ENCODE data around the gene HTR4. TPM values are rescaled to one million over a fixed set of nuclear protein-coding genes. Genes with fewer than 3 reads are reported as not detected.
"Not testable (repeated sequence)": the region's sequence is repeated elsewhere in the genome, so short reads cannot be mapped to it uniquely, and the experiment has no call there.

The HTR4 gene
- total RNA-seq, 1 donor from 2014 or later = 0.70 TPM

DNA sequence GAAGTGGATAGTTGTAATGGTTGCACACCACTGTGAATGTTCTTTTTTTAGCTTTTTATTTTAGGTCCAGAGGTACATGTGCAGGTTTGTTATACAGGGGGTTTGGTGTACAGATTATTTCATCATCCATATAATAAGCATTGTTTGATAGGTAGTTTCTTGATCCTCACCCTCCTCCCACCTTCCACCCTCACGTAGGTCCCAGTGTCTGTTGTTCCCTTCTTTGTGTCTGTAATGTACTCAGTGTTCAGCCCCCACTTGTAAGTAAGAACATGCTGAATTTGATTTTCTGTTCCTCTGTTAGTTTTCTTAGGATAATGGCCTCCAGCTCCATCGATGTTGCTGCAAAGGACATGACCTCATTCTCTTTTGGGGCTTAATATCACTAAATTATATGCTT, 99.7 kb downstream of the HTR4 start:
- no peak for DNase-seq (ENCODE audit: low spot score)
- intact Hi-C loops (cut with DNase I) = no loop called here

- intact Hi-C loops (cut with DNase I) = no loop called here
- no peak for DNase-seq (ENCODE audit: low spot score)
These were observed 110.6 kb downstream of the HTR4 start for GRCh38 chr5:148543727-148544126.

- intact Hi-C loops (cut with DNase I) = no loop called here
- DNase-seq (ENCODE audit: low spot score) = no peak
These were observed 111.5 kb downstream of the HTR4 start for GRCh38 chr5:148542812-148543211.

GRCh38 chr5:148541054-148541835, 113.1 kb downstream of the HTR4 start:
- DNase-seq (ENCODE audit: low spot score) = no peak
- intact Hi-C loops (cut with DNase I) = no loop called here

DNA sequence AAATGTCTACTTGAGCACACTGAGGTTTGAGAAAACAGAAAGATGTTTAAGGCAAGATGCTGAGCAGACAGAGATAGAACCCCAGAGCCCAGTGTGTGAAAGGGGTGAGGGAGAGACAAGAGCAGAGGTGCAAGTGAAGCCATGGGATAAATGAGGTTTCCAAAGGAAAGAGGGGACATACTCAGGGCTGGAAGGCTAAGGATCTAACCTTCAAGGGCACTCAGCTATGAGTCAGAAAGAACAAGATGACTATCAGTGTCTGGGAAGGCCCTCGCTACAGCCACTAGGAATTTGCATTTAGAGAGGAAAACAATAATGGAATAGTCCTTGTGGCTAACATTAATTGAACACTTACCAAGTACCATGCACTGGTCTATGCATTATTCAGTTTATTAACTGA, 113.7 kb downstream of the HTR4 start:
- intact Hi-C loops (cut with DNase I) = no loop called here
- DNase-seq (ENCODE audit: low spot score) = no peak

DNA sequence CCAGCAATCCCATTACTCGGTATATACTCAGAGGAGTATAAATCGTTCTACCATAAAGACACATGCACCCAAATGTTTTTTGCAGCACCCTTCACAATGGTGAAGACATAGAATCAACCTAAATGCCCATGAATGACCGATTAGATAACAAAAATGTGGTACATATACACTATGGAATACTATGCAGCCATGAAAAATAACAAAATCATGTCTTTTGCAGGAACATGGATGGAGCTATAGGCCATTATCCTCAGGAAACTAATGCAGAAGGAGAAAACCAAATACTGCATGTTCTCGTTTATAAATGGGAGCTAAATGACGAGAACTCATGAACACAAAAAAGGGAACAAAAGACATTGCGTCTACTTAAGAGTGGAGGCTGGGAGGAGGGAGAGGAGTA, 114.5 kb downstream of the HTR4 start:
- intact Hi-C loops (cut with DNase I) = no loop called here
- DNase-seq (ENCODE audit: low spot score) = no peak

DNA sequence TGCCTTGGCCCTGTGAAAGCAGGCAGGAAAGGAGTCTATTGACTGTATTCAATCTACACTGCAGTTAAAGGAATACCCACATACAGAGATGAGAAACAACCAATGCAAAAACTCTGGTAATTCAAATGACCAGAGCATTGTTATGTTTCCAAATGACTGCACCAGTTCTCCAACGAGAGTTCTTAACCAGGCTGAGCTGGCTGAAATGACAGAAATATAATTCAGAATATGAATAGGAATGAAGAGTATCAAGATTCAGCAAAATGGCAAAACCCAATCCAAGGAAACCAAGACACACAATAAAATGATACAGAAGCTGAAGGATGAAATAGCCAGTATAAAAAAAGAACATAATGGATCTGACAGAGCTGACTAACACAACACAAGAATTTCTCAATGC, 119.1 kb downstream of the HTR4 start:
- intact Hi-C loops (cut with DNase I) = no loop called here
- DNase-seq (ENCODE audit: low spot score) = no peak

DNA sequence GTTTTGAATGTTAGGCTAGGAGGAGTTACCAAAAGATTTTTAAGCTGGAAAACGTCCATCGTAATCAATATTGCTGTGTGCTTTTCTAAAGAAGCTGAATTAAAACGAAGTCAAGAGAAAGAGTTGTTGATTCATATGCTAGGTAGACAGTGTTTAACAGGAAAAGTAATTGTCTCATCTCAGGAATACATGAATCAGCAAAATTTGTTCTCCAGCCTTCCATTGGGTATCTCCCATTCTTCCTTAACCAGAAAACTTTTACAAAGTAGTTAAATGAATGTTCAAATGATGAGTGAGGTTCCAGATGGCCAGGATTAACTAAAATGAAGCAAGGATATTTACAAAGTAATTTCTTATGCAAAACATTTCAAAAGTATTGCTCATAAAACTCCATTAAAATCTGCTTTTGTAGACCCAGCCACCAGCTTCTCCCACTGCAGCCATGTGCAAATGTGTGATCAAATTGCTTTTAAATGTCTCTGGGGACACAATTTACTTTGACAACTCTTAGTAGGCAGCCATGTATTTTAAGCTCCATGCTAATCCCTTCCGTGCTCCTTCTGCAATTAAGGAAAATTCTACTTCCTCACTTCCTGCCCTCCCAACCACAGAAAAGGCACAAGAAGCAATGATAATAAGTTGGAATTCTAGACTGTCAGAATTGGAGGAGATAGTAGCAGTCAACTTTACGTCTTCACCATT, 121.2 kb downstream of the HTR4 start:
- DNase-seq (ENCODE audit: low spot score) = no peak

GRCh38 chr5:148529450-148529849, 124.9 kb downstream of the HTR4 start:
- intact Hi-C loops (cut with DNase I); DNase-seq (ENCODE audit: low spot score): not testable (repeated sequence)

More for the DNA sequence above, 121.2 kb downstream of the HTR4 start:
- intact Hi-C loops (cut with DNase I) = loop anchor here (5.0 kb wide), 1 partner anchor 574 kb away; no protein-coding TSS in a partner anchor

- intact Hi-C loops (cut with DNase I) = no loop called here
- no peak for DNase-seq (ENCODE audit: low spot score)
These were observed 129.6 kb downstream of the HTR4 start for GRCh38 chr5:148524721-148525120.

DNA sequence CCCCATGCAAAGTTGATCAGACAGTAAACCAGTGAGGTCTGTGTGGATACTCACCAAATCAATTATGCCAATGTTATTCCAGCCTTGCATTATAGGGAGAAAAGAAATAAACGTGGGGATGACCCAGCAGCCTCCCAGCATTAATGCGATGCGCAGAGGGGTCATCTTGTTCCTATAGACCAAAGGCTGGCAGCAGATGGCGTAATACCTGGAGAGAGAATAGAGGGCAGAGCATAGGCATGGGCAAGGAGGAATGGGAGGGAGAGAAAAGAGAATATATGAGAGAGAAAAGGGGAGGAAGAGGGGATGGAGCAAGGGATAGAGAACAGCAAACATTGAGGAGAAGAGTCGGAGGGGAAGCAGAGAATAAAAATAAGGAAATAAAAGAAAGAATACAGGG, 131.2 kb downstream of the HTR4 start:
- DNase-seq (ENCODE audit: low spot score) = no peak
- intact Hi-C loops (cut with DNase I) = no loop called here

DNA sequence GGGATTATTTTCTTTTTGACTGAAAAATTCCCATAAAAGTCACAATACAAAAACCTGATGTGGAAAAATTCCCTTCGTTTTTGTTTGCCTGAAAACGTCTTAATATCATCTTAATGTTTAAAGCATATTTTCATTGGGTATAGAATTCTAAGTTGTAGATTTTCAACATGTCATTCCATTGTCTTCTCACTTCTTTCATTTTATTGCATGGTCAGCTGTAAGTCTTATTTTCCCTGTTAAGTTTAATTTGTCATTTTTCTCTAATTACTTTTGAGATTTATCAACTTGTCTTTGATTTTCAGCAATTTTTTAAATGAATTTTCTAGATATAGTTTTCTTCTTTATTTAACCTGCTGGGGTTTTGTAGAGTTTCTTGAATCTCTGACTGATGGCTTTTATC, 138.9 kb downstream of the HTR4 start:
- intact Hi-C loops (cut with DNase I) = no loop called here
- DNase-seq (ENCODE audit: low spot score) = no peak

GRCh38 chr5:148514344-148514743, 140.0 kb downstream of the HTR4 start:
- intact Hi-C loops (cut with DNase I) = no loop called here
- no peak for DNase-seq (ENCODE audit: low spot score)

DNA sequence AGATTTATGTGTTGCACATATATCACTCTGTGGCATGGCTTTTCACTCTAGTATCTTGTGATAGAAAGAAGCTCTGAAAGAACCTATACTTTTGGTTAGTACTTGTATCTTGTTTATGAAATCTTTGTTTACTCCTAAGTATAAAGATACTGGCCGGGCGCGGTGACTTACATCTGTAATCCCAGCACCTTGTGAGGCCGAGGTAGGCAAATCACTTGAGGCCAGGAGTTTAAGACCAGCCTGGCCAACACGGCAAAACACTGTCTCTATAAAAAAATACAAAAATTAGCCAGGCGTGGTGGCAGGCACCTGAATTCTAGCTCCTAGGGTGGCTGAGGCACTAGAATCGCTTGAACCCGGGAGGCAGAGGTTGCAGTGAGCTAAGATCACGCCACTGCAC, 141.8 kb downstream of the HTR4 start:
- intact Hi-C loops (cut with DNase I) = no loop called here
- no peak for DNase-seq (ENCODE audit: low spot score)

GRCh38 chr5:148511810-148512347, 142.4 kb downstream of the HTR4 start:
- intact Hi-C loops (cut with DNase I) = no loop called here

DNA sequence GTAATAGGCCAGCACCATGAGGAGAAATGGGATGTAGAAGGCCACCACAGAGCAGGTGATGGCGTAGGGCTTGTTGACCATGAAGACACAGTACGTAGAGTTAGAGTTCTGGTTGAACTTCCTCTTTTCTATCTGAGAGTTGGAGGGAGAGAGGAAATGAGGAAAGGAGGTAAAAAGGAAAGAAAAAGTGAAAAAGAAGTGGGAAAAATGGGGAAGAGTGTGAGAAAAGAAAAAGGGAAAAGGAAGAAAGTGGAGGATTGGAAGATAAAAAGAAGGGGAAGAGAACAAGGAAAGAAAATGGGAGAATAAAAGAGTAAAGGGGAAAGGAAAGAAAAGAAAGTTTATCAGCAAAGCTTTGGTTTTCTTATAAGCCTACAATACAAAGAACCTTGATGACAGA, 144.4 kb downstream of the HTR4 start:
- intact Hi-C loops (cut with DNase I) = no loop called here
- DNase-seq (ENCODE audit: low spot score) = no peak

More at GRCh38 chr5:148511810-148512347, 142.4 kb downstream of the HTR4 start:
- no peak for DNase-seq (ENCODE audit: low spot score)

- intact Hi-C loops (cut with DNase I) = no loop called here
- no peak for DNase-seq (ENCODE audit: low spot score)
These were observed 146.7 kb downstream of the HTR4 start for GRCh38 chr5:148507648-148508047.

DNA sequence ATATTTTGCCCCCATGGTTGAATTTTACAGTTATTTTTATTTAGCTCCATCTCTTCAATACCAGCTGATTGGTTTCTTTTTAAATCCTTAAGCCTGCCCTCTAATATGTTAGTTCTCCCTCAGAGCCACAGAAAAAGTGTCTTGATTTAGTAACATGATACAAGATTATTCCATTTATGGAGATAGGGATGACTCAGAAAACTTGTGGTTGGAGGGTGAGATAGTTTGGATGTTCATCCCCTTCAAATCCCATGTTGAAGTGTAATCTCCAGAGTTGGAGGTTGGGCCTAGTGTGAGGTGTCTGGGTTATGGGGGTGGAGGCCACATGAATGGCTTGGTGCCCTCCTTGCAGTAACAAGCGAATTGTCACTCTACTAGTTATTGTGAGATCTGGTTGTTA, 154.9 kb downstream of the HTR4 start:
- intact Hi-C loops (cut with DNase I) = no loop called here
- no peak for DNase-seq (ENCODE audit: low spot score)

DNA sequence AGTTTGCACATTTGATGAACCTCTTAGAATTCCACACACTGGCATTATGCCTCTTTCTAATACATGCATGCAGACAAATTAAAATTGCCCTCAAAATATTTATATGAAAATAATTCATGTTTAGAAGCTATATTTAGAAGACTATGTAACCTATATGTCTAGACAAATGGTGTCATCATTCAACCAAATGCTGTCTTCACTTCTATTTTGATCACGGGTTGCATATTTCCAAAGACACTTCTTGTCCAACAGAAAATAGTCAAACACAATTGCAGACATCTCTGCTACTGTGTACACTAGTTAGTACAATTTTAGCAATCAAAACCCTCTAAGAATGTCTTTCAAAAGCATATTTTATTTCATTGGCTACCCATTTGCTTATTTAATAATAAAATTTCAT, 156.6 kb downstream of the HTR4 start:
- intact Hi-C loops (cut with DNase I) = no loop called here
- DNase-seq (ENCODE audit: low spot score) = no peak

DNA sequence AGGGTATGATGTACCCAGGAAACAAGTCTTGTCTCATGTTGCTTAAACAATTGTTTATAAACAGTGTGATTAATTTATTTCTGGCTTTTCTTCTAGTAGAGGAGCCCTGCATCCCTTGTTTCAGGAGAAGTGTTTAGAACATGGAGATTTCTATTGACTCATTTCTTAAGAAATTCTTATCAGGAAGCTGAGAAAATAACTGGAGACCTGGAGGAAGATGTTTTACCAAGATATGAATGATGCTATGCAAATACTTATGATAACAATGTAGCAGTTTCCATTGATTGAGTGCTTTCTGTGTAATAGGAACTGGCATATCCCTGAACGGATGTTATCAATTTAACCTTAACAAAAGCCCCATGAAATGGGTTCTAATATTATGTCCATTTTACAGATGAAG, 162.0 kb downstream of the HTR4 start:
- intact Hi-C loops (cut with DNase I) = no loop called here

GRCh38 chr5:148491793-148492184, 162.5 kb downstream of the HTR4 start:
- intact Hi-C loops (cut with DNase I) = no loop called here
- DNase-seq (ENCODE audit: low spot score) = no peak

More for the DNA sequence above, 162.0 kb downstream of the HTR4 start:
- no peak for DNase-seq (ENCODE audit: low spot score)

Measured in cardiac septum (tissue), 1 donor.